ENCODE data around the gene SAXO1.
"Not testable (repeated sequence)": the region's sequence is repeated elsewhere in the genome, so short reads cannot be mapped to it uniquely, and the experiment has no call there.

Gene SAXO1

GRCh38 chr9:19033015-19033414, at the start of gene SAXO1:
Gene SAXO1 (minus strand): TSS chr9:19033209. CDS start chr9:19032908, 301 bp downstream.
- no peak for DNase-seq

GRCh38 chr9:19074836-19075235, 41.8 kb upstream of the SAXO1 start:
- no peak for DNase-seq

GRCh38 chr9:19074229-19074628, 41.2 kb upstream of the SAXO1 start:
- DNase-seq: no peak

- DNase-seq: no peak
These were observed 24.0 kb upstream of the SAXO1 start for GRCh38 chr9:19057033-19057432.

GRCh38 chr9:19050637-19051591, 17.9 kb upstream of the SAXO1 start:
- no peak for DNase-seq

- no peak for DNase-seq
These were observed 17.1 kb upstream of the SAXO1 start for GRCh38 chr9:19049917-19050636.

GRCh38 chr9:19048966-19049916, 16.2 kb upstream of the SAXO1 start, which contains the start of gene RRAGA:
Gene RRAGA (plus strand): TSS chr9:19049427. CDS start chr9:19049660, 233 bp downstream.
- DNase-seq: peak; percentile 93

GRCh38 chr9:19036611-19037010, 3.6 kb upstream of the SAXO1 start:
- no peak for DNase-seq

GRCh38 chr9:19032406-19032805, 603 bp downstream of the SAXO1 start:
- no peak for DNase-seq

- no peak for DNase-seq
These were observed 2.1 kb downstream of the SAXO1 start for GRCh38 chr9:19030899-19031298.

GRCh38 chr9:19028835-19029451, 4.1 kb downstream of the SAXO1 start:
- DNase-seq: peak; percentile 10

- no peak for DNase-seq
These were observed 5.2 kb downstream of the SAXO1 start for GRCh38 chr9:19027825-19028224.

GRCh38 chr9:19026375-19026774, 6.6 kb downstream of the SAXO1 start:
- DNase-seq: no peak

GRCh38 chr9:19023078-19023477, 9.9 kb downstream of the SAXO1 start:
- DNase-seq: no peak

- no peak for DNase-seq
These were observed 10.8 kb downstream of the SAXO1 start for GRCh38 chr9:19022206-19022605.

- not testable (repeated sequence) for DNase-seq
These were observed 11.4 kb downstream of the SAXO1 start for GRCh38 chr9:19021649-19022048.

GRCh38 chr9:19020886-19021455, 12.0 kb downstream of the SAXO1 start:
- no peak for DNase-seq

GRCh38 chr9:19018201-19018600, 14.8 kb downstream of the SAXO1 start:
- no peak for DNase-seq

GRCh38 chr9:19009391-19009965, 23.5 kb downstream of the SAXO1 start:
- no peak for DNase-seq

GRCh38 chr9:19000133-19000532, 32.9 kb downstream of the SAXO1 start:
- no peak for DNase-seq

- DNase-seq: no peak
These were observed 33.7 kb downstream of the SAXO1 start for GRCh38 chr9:18999173-18999785.
